WI38 (cell line): ENCODE measurements around the gene ABCF1.
A peak's percentile ranks its signal among the peaks of the same experiment; 100 is the strongest.

Experiments used
- H3K4me3 ChIP-seq: 2 replicates; pipeline ENCODE4 v1.5.1; 2011; ENCODE audit warnings: low read depth, mild to moderate bottlenecking, control low read depth, low read length
- TF ChIP-seq, protein P1 (sequence below): IDR thresholded peaks from 2 replicates; pipeline ENCODE4 v1.5.1; 2012; ENCODE audit warnings: low read depth, mild to moderate bottlenecking, control low read depth, low read length

The ABCF1 gene

DNA sequence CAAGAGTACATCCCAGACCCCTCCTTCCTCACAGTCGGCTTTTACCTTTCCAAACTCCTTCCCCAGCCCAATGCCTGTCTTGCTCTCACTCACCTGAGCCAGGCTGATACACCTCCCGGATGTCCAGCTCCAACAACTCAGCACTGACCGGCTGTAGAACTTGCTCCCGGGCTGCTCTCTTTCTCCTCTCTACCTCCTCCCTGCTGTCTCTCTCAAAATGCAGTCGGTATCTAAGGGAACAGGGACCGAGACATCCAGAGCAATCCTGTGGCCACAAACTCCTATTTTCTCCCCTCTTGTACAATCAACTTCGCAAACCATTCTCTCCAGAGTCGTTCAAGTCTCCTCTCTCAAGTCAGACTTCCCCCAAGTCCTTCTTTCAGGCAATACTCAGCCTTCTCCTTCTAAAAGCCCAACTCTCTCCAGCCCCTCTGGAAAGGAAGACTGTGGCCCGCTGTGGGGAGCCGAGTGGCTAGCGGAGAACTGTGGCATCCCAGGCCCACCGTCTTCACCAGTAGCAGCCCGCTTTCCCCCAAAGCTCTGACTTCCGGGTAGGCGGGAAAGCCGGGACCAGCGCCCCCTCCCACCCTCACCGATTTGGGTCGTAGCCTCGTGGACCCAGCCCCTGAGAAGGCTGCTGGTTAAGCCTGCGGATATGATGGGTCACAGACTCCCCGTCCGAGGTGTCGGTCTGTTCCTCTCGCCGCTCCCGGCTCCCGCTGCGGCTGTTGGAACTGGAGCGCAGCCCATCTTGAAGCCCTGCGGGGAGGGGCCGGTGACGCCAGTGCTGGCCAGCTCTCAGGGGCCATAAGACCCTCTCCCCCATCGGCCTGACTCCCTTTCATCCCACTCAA is 16.1 kb upstream of the ABCF1 start:
- peak overlapping the region; percentile 98 for H3K4me3 ChIP-seq

DNA sequence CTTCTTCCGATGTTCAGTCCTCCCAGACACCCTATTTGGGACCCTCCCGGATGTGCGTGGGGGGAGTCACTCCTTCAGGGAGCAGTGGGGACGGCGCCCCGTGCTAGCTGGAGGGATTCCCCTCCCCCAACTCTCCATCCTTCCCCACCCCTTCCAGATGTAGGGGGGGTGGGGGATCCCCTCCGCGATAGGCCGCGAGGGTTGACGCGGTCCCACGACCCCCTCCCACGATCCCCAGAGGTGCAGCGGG is 15.5 kb upstream of the ABCF1 start:
- TF ChIP-seq, protein P1, sequence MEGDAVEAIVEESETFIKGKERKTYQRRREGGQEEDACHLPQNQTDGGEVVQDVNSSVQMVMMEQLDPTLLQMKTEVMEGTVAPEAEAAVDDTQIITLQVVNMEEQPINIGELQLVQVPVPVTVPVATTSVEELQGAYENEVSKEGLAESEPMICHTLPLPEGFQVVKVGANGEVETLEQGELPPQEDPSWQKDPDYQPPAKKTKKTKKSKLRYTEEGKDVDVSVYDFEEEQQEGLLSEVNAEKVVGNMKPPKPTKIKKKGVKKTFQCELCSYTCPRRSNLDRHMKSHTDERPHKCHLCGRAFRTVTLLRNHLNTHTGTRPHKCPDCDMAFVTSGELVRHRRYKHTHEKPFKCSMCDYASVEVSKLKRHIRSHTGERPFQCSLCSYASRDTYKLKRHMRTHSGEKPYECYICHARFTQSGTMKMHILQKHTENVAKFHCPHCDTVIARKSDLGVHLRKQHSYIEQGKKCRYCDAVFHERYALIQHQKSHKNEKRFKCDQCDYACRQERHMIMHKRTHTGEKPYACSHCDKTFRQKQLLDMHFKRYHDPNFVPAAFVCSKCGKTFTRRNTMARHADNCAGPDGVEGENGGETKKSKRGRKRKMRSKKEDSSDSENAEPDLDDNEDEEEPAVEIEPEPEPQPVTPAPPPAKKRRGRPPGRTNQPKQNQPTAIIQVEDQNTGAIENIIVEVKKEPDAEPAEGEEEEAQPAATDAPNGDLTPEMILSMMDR = no peak
- peak overlapping the region; percentile 98 for H3K4me3 ChIP-seq

More for the DNA sequence above, 16.1 kb upstream of the ABCF1 start:
- TF ChIP-seq, protein P1 = no peak

DNA sequence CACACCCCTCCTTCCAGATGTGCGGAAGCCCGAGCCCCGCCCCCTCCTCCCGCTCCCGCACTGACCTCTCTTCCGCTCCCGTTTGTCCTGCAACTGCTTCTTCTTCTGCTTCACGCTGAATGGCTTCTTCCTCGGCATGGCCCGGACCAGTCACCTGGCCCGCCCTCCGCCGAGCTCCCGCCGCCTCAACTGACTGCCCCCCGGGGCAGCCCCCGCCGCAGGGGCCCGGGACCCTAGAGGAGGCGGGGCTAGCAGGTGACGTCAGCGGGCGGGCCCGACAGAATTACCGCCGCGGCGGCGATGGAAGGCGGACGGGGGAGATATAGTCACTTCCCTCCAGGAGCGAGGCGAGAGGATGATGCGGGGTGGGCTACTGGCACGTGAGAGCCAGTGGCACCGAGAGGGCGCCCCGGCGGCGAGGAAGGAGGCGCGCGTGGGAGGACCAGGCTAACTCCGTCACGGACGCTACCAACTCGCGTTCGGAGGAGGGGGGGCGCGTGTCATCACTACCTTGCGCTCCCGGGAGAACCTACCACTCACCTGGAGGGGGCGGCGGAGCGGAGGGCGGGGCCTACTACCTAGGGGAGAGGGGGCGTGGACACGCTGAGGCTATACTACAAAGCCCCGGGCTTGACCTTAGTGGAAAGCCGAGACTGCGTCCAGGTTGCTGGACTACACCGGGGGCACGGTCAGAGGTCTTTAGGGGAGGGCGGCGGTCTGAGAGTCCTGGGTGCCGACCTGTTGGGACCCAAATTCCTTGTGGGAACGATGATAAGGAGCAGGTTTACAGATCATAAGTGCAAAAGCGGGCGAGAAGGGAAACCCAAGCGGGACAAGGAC is 15.0 kb upstream of the ABCF1 start, which contains the start of gene GNL1:
Gene GNL1 (minus strand): TSS at position 424 of the 840 bp plus-strand sequence. CDS start 286 bp downstream, at position 138.
- TF ChIP-seq, protein P1 = no peak
- peak within 1 kb of the TSS; percentile 98 for H3K4me3 ChIP-seq

DNA sequence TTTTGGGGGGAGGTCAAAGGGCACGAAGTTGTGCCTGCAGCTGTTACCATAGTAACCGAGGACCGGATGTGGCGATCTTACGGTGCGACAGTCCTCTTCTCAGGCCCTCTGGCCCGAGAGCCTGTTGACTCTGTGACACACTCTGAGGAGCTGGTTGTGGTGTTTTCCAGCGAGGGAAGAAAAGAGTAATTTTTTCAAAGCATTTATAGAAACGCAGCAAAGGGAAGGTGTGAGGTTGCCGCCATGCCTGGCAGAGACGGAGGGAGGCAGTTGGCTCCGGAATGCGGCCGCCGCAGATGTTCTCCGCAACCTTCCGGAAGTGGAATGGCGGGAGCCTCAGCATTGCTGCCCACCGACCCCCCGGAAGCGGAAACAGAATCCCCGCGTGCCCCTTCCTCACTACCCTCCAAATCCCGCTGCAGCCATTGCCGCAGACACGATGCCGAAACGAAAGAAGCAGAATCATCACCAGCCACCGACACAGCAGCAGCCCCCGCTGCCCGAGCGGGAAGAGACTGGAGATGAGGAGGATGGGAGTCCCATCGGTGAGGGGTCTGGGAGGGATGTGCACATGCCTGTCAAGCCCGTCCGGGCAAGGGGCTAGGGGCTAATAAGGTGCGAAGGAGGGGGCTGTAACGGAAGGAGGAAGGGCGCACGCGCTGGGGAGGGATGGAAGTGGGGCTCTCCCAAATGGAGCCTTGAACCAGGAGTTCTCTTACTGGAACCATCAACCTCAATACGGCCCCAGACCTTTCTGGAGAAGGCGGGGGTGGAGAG is 14.1 kb upstream of the ABCF1 start, which contains the start of gene PRR3:
Gene PRR3 (plus strand): TSS at position 390 of the 777 bp plus-strand sequence. CDS start 50 bp downstream, at position 440.
- TF ChIP-seq, protein P1 = no peak

DNA sequence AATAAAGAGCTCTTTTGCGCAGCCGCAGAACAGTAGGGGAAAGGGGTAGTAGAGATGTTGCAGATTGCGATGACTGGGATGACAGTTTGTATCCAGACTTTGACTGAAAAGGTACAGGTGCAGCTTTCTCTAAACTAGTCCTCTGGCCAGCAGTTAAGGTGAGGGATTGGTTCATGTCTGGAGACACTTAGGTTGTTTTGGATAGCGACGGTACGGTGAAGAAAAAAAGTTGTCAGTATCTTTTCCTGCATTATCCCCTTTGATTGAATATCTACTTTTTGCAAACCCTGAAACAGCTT is 13.6 kb upstream of the ABCF1 start:
- H3K4me3 ChIP-seq = peak overlapping the region; percentile 98
- TF ChIP-seq, protein P1 = no peak

More for the DNA sequence above, 14.1 kb upstream of the ABCF1 start, which contains the start of gene PRR3:
- peak within 1 kb of the TSS; percentile 98 for H3K4me3 ChIP-seq

DNA sequence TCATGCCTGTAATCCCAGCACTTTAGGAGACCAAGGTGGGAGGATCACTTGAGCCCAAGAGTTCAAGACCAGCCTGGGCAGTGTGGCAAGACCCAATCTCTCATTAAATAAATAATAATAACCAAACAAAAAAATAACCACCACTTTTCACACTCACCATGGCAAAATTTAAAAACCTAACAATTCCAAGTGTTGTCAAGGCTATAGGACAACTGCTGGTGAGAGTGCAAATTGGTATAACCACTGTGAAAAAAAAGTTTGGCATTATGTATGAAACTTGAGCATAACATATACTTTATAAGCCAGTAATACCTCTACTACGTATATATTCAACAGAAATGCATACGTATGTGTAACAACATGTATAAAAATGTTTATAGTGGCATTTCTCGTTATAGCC is 10.3 kb upstream of the ABCF1 start:
- H3K4me3 ChIP-seq = no peak overlapping the region
- TF ChIP-seq, protein P1 = no peak
